ENCODE measurements around the gene MAP3K9. TPM values are rescaled to one million over a fixed set of nuclear protein-coding genes. Genes with fewer than 3 reads are reported as not detected.

MAP3K9 gene
- total and polyA plus RNA-seq, 12 donors, result 0.37 to 2.4 (median 1.4) TPM

- H3K9me3 ChIP-seq, result no peaks in the 10 kb centered on the region
- ATAC-seq, result no peak
- intact Hi-C loops (cut with DNase I), result loop anchor here in 1 of 10 donors (10.0 kb wide), 1 partner anchor 169 kb away; no protein-coding TSS in a partner anchor
Observed at GRCh38 chr14:70803321-70804310, 5.7 kb downstream of the MAP3K9 start.

DNA sequence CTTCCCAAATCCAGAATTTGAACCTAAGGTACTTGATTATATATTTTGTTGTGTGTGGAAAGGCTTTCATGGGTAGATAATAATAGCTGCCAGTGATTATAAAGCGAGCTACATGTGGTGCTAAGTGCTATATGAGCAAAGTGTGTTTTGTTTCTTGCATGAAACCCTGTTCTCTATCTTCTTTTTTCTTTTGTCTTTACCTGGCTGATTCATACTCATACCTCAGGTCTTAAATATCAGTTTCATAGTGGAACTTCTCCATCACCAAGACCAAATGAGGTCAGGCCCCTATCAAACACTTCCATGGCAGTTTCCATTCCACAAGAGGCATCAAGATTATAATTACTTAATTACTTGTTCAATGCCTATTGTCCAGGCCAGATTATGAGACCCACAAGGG, 6.9 kb downstream of the MAP3K9 start:
- H3K27ac ChIP-seq, result no peak overlapping the region
- H3K36me3 ChIP-seq, result no peaks in the 10 kb centered on the region
- no peak for TF ChIP-seq CTCF (IDR thresholded peaks at IDR 0.05)
- peaks cover 0 to 7% (median 0%) of the 10 kb centered on the region in 9 donors for H3K4me1 ChIP-seq
- no peak for DNase-seq
- no peak overlapping the region for H3K4me3 ChIP-seq
- ATAC-seq, result no peak
- intact Hi-C loops (cut with DNase I), result loop anchor here in 1 of 10 donors (10.0 kb wide), 1 partner anchor 168 kb away; no protein-coding TSS in a partner anchor
- WGBS, 2 donors, result 85 to 87% methylated on average over 1 of the region's 1 CpG
- H3K27me3 ChIP-seq, result peaks cover 0 to 29% (median 26%) of the 10 kb centered on the region in 7 donors
- H3K9me3 ChIP-seq, result no peaks in the 10 kb centered on the region

More at GRCh38 chr14:70803321-70804310, 5.7 kb downstream of the MAP3K9 start:
- no peak for DNase-seq
- Histone ChIP-seq H3K36me3 (no peaks in the 10 kb centered on the region), H3K4me3 (no peak overlapping the region), H3K27me3 (peaks cover 0 to 41% (median 34%) of the 10 kb centered on the region in 7 donors), H3K4me1 (peaks cover 0 to 17% (median 8%) of the 10 kb centered on the region in 9 donors), H3K27ac (no peak overlapping the region)
- WGBS, 2 donors, result 81 to 88% methylated on average over 3 of the region's 3 CpGs
- TF ChIP-seq CTCF (IDR thresholded peaks at IDR 0.05), result no peak

- H3K9me3 ChIP-seq, result no peaks in the 10 kb centered on the region
- WGBS, 2 donors, result 81% methylated on average over 5 of the region's 5 CpGs
- H3K27me3 ChIP-seq, result peaks cover 0 to 23% (median 20%) of the 10 kb centered on the region in 7 donors
- ATAC-seq (no peak), DNase-seq (no peak)
- no peaks in the 10 kb centered on the region for H3K36me3 ChIP-seq
- no peak for TF ChIP-seq CTCF (IDR thresholded peaks at IDR 0.05)
- H3K4me1 ChIP-seq, result peaks cover 0 to 7% (median 0%) of the 10 kb centered on the region in 9 donors
- H3K27ac ChIP-seq, result no peak overlapping the region
- intact Hi-C loops (cut with DNase I), result loop anchor here in 1 of 10 donors (10.0 kb wide), 1 partner anchor 167 kb away; no protein-coding TSS in a partner anchor
- no peak overlapping the region for H3K4me3 ChIP-seq
Observed at GRCh38 chr14:70801836-70802235, 7.5 kb downstream of the MAP3K9 start.

DNA sequence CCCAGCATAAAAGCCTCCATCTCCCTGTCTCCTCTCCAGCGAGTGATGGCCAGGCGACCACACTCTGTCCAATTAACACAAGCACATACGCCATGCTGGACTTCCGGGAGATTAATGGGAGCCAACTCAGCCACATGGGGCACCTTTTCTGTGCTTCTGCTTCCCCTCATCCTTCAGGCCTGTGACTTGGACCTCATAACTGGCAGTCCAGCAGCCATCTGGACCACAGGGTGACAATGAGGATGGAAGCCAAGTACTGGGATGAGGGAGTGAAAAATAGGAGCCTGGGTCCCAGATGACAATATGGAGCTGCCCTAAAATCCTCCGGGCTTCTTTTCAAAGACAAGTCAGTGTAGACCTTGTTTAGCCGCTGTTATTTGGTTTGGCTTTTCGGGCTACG, 12.8 kb downstream of the MAP3K9 start:
- WGBS, 2 donors, result 96 to 97% methylated on average over 8 of the region's 8 CpGs
- H3K27ac ChIP-seq, result no peak overlapping the region
- H3K9me3 ChIP-seq, result no peaks in the 10 kb centered on the region
- ATAC-seq, result no peak
- no peaks in the 10 kb centered on the region for H3K36me3 ChIP-seq
- no peak overlapping the region for H3K4me3 ChIP-seq
- H3K27me3 ChIP-seq, result peaks cover 0 to 3% (median 0%) of the 10 kb centered on the region in 7 donors
- intact Hi-C loops (cut with DNase I), result no loop called here
- no peaks in the 10 kb centered on the region for H3K4me1 ChIP-seq
- no peak for TF ChIP-seq CTCF (IDR thresholded peaks at IDR 0.05)
- DNase-seq, result no peak

Data from heart right ventricle (tissue), 16 donors.